Medulla oblongata (tissue), 1 donor: ENCODE data around the gene ISCU.
A peak's percentile ranks its signal among the peaks of the same experiment; 100 is the strongest.

ENCODE experiments used
- DNase-seq: peaks from one replicate; pipeline ENCODE4 v3.0.0-alpha.2; 2015; ENCODE audit errors: extremely low spot score

The ISCU gene

DNA sequence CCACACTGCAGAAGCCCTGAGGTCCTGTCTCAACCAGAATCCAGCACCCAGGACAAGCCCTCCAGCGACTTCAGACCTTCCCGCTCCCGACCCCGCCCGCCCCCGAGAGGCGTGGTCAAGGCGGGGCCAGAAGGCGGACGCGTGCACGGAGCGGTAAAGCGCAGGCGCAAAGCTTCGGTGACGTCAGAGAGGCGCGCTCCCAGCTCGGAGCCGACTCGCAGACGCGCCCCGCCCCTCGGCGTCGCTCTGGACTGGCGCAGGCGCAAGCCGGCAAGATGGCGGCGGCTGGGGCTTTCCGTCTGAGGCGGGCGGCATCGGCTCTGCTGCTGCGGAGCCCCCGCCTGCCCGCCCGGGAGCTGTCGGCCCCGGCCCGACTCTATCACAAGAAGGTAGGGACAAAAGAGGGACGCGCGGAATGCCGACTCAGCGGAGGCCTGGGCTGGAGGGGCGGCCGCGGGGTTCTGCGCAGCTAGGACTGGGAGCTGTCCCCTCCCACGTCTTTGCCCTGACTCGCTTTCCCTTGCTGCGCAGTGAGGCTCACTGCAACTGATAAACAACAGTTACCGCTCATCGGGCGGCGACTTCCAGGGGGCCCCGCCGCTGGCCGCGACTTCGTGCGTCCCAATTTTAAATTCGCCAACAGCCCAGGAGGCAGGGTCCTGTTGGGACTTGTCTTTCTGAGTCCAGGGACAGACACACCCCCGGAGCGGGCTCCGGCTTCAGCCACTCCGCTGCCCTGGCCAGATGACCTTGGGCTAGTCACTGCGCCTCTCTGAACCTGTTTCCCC lies at the start of gene ISCU:
Gene ISCU, plus strand, starts transcription at position 249 of the 788 bp plus-strand sequence. Its CDS starts 27 bp downstream, at position 276.
- peak; percentile 99 for DNase-seq

- DNase-seq, result no peak
These were observed 47.9 kb upstream of the ISCU start for GRCh38 chr12:108514468-108514972.

- peak; percentile 100 for DNase-seq
These were observed 47.2 kb upstream of the ISCU start, which contains the start of gene FICD for GRCh38 chr12:108514973-108515814. TSS of gene FICD (plus strand) at chr12:108515277. CDS start at chr12:108516973, 1,696 bp downstream.

DNA sequence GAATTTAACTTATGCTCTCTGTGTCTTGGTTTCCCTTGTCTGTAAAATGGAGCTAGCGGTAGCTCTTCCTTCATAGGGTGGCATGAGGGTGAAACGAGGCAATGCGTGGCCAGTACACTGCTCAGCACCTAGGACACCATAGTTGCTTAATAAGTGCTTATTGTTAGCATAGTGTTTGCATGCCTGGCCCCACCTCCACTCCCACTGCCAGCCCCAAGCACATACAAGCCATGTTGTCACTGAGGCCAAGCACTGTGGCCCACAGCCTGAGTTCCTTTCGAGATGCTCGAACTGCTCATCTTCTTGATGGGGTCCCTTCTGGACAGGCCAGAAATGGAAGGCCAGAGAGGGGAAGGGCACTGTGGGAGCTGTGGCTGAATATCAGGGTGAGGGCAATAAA lies 46.5 kb upstream of the ISCU start:
- no peak for DNase-seq

DNA sequence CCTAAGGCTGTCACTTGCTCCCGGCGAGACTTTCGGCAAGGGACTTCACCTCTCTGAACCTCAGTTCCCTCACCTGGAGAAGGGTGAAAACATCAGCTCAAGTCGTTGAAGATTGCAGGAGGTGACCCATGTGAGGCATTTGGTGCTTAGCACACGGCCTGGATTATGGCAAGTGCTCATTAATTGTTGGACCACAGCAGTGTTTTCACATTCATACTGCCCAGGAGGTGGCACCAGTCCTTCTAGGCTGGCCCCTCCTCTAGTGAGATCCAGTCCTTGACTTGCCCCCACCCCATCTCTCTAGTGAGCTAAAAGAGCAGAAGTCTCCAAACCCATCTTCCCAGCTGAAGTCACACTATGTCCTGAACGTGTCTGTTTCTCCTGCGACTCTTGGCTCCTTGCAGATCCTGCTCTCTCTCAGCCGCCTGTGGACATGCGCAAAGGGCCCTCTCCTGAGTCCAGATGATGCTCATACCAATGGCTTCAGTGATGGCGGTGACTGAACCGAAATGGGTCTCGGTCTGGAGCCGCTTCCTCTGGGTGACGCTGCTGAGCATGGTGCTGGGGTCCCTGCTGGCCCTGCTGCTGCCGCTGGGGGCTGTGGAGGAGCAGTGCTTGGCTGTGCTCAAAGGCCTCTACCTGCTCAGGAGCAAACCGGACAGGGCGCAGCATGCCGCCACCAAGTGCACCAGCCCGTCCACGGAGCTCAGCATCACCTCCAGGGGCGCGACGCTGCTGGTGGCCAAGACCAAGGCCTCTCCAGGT lies 45.7 kb upstream of the ISCU start:
- DNase-seq, result no peak

DNA sequence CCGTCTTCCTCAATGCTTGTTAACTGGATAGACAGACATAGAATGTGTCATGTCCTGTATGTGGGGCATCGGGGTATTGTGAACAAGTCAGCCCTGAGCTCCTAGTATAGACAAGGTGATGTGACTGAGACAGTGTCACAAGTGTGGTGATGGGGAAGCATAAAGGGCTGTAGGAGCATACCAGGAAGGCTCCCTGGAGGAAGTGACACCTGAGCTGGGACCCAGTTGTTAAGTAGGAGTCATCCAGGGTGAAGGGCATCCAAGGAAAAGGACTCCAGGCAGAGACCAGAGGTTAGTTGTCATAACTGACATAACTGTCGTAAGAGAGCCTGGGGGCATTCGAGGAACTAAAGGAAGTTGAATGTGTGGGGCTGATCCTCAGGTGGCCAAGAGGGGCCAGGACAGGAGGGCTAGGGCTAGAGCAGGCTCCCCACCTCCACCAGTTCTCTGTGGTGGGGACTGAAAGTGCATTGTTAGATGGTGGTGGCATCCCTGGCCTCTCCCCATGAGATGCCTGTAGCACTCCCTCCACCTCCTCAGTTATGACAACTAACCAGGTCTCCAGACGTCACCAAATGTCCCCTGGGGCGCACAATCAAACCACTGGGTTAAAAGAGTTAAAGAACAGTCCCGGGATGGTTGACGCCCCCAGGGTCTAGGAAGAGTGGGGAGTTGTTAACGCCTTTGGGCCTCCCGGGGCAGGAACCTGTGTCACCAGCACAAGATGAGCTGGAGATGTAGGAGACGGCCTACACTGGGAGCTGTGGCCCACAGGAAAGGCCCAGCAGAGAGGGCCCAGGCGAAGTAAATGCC lies 44.9 kb upstream of the ISCU start:
- DNase-seq, result no peak

DNA sequence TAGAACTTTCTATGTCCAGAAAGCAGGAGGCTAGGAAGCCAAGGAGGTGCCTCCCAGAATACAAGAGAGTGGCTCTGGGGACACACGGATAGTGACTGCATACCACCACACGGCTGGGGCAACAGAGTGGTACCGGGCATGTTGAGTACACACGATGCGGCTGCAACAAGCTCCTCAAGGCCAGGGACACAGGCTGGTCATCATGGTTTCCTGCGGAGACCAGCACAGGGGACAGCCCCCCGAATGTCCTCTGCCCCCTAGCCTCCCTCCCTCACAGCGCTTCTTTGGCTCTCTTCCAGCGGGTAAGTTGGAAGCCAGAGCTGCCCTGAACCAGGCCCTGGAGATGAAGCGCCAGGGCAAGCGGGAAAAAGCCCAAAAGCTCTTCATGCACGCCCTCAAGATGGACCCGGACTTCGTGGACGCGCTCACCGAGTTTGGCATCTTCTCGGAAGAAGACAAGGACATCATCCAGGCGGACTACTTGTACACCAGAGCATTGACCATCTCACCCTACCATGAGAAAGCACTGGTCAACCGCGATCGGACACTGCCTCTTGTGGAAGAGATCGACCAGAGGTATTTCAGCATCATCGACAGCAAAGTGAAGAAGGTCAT lies 44.2 kb upstream of the ISCU start:
- no peak for DNase-seq

GRCh38 chr12:108518716-108519496 lies 43.5 kb upstream of the ISCU start:
- no peak for DNase-seq

DNA sequence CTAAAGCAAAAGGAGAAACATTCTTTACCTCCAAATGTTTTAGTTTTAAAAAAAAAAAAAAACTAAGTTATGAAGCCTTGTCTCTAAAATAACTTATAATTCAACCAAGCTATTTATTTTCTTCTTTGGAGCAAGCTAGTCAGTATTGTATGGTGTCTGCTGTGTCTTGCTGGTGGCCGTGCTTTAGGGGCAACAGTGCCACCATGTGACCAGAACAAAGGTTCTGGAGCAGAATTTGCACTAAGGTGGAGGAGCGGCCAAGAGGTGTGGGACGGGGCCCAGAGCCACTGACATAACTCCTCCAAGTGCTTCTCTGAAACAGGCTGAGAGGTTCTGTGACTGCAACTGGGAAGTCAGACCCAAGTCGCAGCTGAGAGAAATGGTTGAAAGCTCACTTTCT lies 42.8 kb upstream of the ISCU start:
- no peak for DNase-seq

GRCh38 chr12:108523365-108523764 lies 39.0 kb upstream of the ISCU start:
- peak; percentile 41 for DNase-seq

- no peak for DNase-seq
These were observed 36.7 kb upstream of the ISCU start for GRCh38 chr12:108525681-108526080.

DNA sequence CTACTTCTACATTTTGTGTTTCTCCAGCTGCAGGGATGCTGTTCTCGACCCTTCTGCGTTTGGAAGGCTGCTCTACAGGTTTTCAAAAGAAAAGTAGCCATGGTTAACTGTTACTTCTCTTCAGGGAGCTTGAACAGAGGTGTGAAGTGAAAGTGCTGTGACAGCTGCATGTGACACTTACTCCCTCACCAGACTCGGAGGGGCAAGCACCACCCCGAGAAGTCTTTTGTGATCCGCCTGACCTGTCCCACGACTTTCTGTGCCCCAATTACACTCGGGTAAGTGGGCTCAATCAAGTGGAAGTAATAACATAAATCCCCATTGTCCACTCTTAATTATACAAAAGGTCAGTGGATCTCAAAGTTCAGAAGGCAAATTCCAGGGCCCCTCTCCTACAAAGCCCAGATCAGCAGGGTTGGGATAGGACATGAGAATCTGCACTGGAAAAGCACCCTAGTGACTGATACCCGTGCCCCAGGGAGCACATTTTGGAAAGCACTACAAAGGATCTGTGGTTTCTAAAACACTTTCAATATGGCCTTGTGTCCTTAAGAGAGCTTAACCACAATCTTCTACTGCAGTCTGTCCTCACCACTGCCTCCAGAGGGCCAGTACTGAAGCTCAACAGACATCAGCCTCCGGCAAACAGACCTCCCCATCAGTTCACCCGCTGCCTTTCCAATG lies 35.8 kb upstream of the ISCU start:
- no peak for DNase-seq

- no peak for DNase-seq
These were observed 35.3 kb upstream of the ISCU start for GRCh38 chr12:108527166-108527496.

GRCh38 chr12:108530161-108530560 lies 32.2 kb upstream of the ISCU start:
- no peak for DNase-seq

DNA sequence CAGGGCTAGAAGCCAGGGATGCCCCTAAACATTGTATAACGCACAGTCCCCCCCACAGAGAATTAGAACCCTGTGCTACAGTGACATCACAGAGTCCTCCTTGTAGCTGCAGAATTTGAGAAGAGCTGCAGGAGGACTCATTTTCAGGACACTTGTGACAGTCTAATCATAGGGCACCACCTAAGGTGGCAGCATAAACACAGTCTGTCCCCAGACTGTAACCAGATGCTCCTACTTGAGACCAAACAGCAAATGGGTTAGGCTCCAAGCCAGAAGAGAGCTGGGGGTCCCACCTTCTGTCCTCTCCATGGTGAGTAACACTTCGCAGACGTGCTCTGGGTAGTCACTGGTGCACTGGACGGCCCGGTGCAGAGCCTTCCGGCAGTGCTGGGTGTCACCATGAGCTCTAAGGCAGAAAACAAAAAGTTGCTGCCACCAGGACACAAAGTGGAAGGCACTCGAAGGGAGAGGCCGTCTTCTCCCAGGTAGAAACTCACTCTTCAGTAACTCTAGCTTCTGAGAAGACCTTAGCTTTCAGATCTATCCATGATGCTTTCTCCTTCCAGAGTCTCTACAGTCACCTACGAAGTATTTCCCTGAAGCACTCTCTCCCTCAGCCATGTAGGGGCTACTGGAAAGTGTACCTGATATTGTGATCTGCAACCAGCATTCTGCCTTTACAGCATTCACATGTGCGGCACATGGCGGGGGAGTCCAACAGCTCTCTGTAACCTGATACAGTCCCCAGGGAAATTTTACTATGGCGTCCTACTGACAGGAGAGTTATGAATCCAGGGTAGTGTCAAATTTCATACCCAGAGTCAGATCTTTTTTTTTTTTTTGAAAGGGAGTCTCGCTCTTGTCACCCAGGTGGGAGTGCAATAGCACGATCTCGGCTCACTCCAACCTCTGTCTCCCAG lies 30.2 kb upstream of the ISCU start:
- DNase-seq, result no peak

DNA sequence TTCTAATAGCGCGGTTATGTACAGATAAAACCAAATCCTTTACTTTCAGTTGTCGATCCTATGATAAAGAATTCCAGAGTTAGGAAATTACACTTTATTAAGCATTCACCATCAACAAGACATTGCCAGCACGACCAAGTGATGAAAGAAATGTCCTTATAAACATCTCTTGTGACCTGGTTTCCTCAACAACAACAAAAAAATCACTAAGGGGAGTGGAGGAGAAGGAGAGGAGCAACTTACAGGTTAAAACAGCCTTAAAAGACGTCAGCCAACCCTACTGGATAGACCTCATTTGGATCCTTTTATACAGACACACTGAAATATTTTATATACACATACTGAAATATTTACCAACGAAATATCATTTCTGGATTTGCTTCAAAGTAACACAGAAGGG lies 24.2 kb upstream of the ISCU start:
- DNase-seq, result no peak

- DNase-seq, result no peak
These were observed 23.7 kb upstream of the ISCU start for GRCh38 chr12:108538616-108539195.

- DNase-seq, result no peak
These were observed 20.1 kb upstream of the ISCU start for GRCh38 chr12:108542320-108542719.
